PC-9 (cell line): ENCODE results near the gene BTBD17.

Experiments used
- CTCF ChIP-seq: fragments of 200-600 bp; sonication (generic); conservative IDR thresholded peaks from 2 replicates; pipeline ENCODE4 v1.6.1; 2017; ENCODE audit warnings: mixed run types, antibody characterized with exemption, mild to moderate bottlenecking, moderate library complexity
- EZH2 ChIP-seq: fragments of 200-600 bp; sonication (generic); IDR thresholded peaks from 2 replicates; pipeline ENCODE4 v1.8.0; 2017; ENCODE audit warnings: antibody characterized with exemption, low read depth

GRCh38 chr17:74356646-74357465 lies 4.8 kb downstream of the BTBD17 start:
- TF ChIP-seq CTCF: no peak
- TF ChIP-seq EZH2: no peak
